T47D (cell line): ENCODE results near the gene CAMKV.

ENCODE experiments used
- DNase-seq, 2 experiments: peaks; one replicate each; pipeline versions ENCODE4 v3.0.0 to v3.0.0-alpha.2; 2011 to 2012; ENCODE audit warnings: low read depth in 1 of 2, low spot score in 1 of 2
- JUND ChIP-seq: IDR thresholded peaks from 2 replicates; pipeline ENCODE4 v1.6.1; 2012; ENCODE audit warnings: low read depth
- in situ Hi-C: cut with HindIII; loops from 2 replicates; pipeline ENCODE4 v1.10.0; 2016; ENCODE audit warnings: low sequenced_read_pairs, low pct_unique_long_range_greater_than_20kb

The CAMKV gene

GRCh38 chr3:49903451-49904424, 34.0 kb upstream of the CAMKV start, which contains the start of gene MST1R:
Gene MST1R (minus strand): TSS chr3:49903873. CDS start chr3:49903609, 264 bp downstream.
- no peak for TF ChIP-seq JUND
- in situ Hi-C loops, result no loop called here
- peak; percentile 76 to 98 for DNase-seq

- TF ChIP-seq JUND, result no peak
- in situ Hi-C loops, result no loop called here
- no peak for DNase-seq
Measured at GRCh38 chr3:49902511-49903345, 33.0 kb upstream of the CAMKV start.

- DNase-seq, result no peak
- no peak for TF ChIP-seq JUND
- in situ Hi-C loops, result no loop called here
Measured at GRCh38 chr3:49901366-49902339, 31.9 kb upstream of the CAMKV start.

GRCh38 chr3:49900491-49901153, 30.9 kb upstream of the CAMKV start:
- TF ChIP-seq JUND, result no peak
- peak; percentile 80 to 84 for DNase-seq
- in situ Hi-C loops, result no loop called here

- no peak for DNase-seq
- TF ChIP-seq JUND, result no peak
- in situ Hi-C loops, result no loop called here
Measured at GRCh38 chr3:49899815-49900214, 30.1 kb upstream of the CAMKV start.

GRCh38 chr3:49898991-49899390, 29.3 kb upstream of the CAMKV start:
- DNase-seq, result no peak
- no peak for TF ChIP-seq JUND

GRCh38 chr3:49896345-49896744, 26.6 kb upstream of the CAMKV start:
- no peak for DNase-seq
- in situ Hi-C loops, result no loop called here
- no peak for TF ChIP-seq JUND

More at GRCh38 chr3:49898991-49899390, 29.3 kb upstream of the CAMKV start:
- in situ Hi-C loops, result no loop called here

- in situ Hi-C loops, result no loop called here
- TF ChIP-seq JUND, result no peak
- no peak for DNase-seq
Measured at GRCh38 chr3:49895791-49896190, 26.1 kb upstream of the CAMKV start.

- no peak for TF ChIP-seq JUND
- in situ Hi-C loops, result no loop called here
- DNase-seq, result no peak
Measured at GRCh38 chr3:49889296-49889695, 19.6 kb upstream of the CAMKV start.

GRCh38 chr3:49886922-49887265, 17.2 kb upstream of the CAMKV start:
- DNase-seq, result no peak
- no peak for TF ChIP-seq JUND
- in situ Hi-C loops, result no loop called here

- no peak for DNase-seq
- no peak for TF ChIP-seq JUND
- in situ Hi-C loops, result no loop called here
Measured at GRCh38 chr3:49883998-49884397, 14.3 kb upstream of the CAMKV start.
